T-helper 9 cell (primary cell): ENCODE measurements around the gene SMPX.

Experiments
- DNase-seq: peaks from one replicate; pipeline ENCODE4 v3.0.0-alpha.2; 2020

The SMPX gene

GRCh38 chrX:21741869-21742701 is 15.8 kb downstream of the SMPX start:
- DNase-seq = no peak

- DNase-seq = no peak
Observed at GRCh38 chrX:21741364-21741763, 16.6 kb downstream of the SMPX start.

GRCh38 chrX:21740329-21741274 is 17.3 kb downstream of the SMPX start:
- DNase-seq = no peak

GRCh38 chrX:21738950-21739287 is 19.0 kb downstream of the SMPX start:
- no peak for DNase-seq

- DNase-seq = no peak
Observed at GRCh38 chrX:21738210-21738949, 19.5 kb downstream of the SMPX start.

GRCh38 chrX:21735768-21736127 is 22.2 kb downstream of the SMPX start:
- no peak for DNase-seq

- DNase-seq = no peak
Observed at GRCh38 chrX:21735038-21735767, 22.7 kb downstream of the SMPX start.

- DNase-seq = no peak
Observed at GRCh38 chrX:21734175-21734574, 23.7 kb downstream of the SMPX start.

- DNase-seq = no peak
Observed at GRCh38 chrX:21733705-21734104, 24.2 kb downstream of the SMPX start.

GRCh38 chrX:21730026-21730425 is 27.9 kb downstream of the SMPX start:
- DNase-seq = no peak

- DNase-seq = no peak
Observed at GRCh38 chrX:21728276-21728968, 29.5 kb downstream of the SMPX start.

GRCh38 chrX:21725916-21726315 is 32.0 kb downstream of the SMPX start:
- no peak for DNase-seq

GRCh38 chrX:21725496-21725895 is 32.4 kb downstream of the SMPX start:
- no peak for DNase-seq

GRCh38 chrX:21723814-21724213 is 34.1 kb downstream of the SMPX start:
- no peak for DNase-seq

- no peak for DNase-seq
Observed at GRCh38 chrX:21723084-21723483, 34.8 kb downstream of the SMPX start.

GRCh38 chrX:21721195-21721594 is 36.7 kb downstream of the SMPX start:
- no peak for DNase-seq

GRCh38 chrX:21718575-21718974 is 39.3 kb downstream of the SMPX start:
- DNase-seq = no peak

GRCh38 chrX:21717802-21718201 is 40.1 kb downstream of the SMPX start:
- no peak for DNase-seq

GRCh38 chrX:21715825-21716224 is 42.1 kb downstream of the SMPX start:
- no peak for DNase-seq

GRCh38 chrX:21715337-21715736 is 42.6 kb downstream of the SMPX start:
- DNase-seq = no peak

GRCh38 chrX:21711848-21712197 is 46.1 kb downstream of the SMPX start:
- no peak for DNase-seq
